ENCODE measurements around the gene PODXL2. TPM values are rescaled to one million over a fixed set of nuclear protein-coding genes. Genes with fewer than 3 reads are reported as not detected.

Gene PODXL2
- total and polyA plus RNA-seq, 2 of the 8 experiments (the other 6 are each of a cell fraction or from before 2014, with no cell fraction given): 27.6 to 31.6 TPM

GRCh38 chr3:127687228-127687737 lies 58.3 kb downstream of the PODXL2 start (continued):
- TF ChIP-seq CHD7 (IDR thresholded peaks at IDR 0.05; ENCODE audit: insufficient replicate concordance, low read length): no peak
- no peak for TF ChIP-seq CHD2 (IDR thresholded peaks at IDR 0.05; ENCODE audit: low read length)
- no peak for TF ChIP-seq EP300 (IDR thresholded peaks at IDR 0.05; ENCODE audit: borderline replicate concordance in 1 of 2, low read depth in 2 of 2, low read length in 2 of 2)

All from H1 (cell line).